HCT116 (cell line): ENCODE results near the gene REPS1. TPM values are rescaled to one million over a fixed set of nuclear protein-coding genes. Genes with fewer than 3 reads are reported as not detected.

ENCODE experiments used
- ATAC-seq: fragments of 200-7000 bp; cut with Tn5 transposase; 2 replicates; pipeline ENCODE4 v1.9.1; 2020; ENCODE audit warnings: mild to moderate bottlenecking, moderate library complexity
- BruUV-seq: library from RNA; stranded (reverse); fragments of 400-500 nt; replicated peaks from 2 replicates; lab custom pipeline; 2021; lab: Mats Ljungman, UMichigan
- CTCF ChIA-PET: fragments of 300-600 bp; sonication (Branson Sonifier 250); formaldehyde crosslinking; loops from one replicate; lab custom pipeline; 2021; ENCODE audit warnings: antibody characterized with exemption; lab: Charles Lee
- POLR2A ChIA-PET: fragments of 300-600, 350-600 bp; sonication (Branson Sonifier 250); formaldehyde crosslinking; loops from one replicate; lab custom pipeline; 2021; ENCODE audit warnings: antibody characterized with exemption; lab: Charles Lee
- RAD21 ChIA-PET, 2 experiments: fragments of 300-600 bp; sonication (Branson Sonifier 250); formaldehyde crosslinking; loops; one replicate each; lab custom pipeline; 2023; ENCODE audit warnings: low total read pairs in 2 of 2; ENCODE audit not compliant: uncharacterized antibody in 2 of 2, unreplicated experiment in 2 of 2, low non-redundant PET in 1 of 2; lab: Charles Lee
- DNase-seq: peaks from one replicate; pipeline ENCODE4 v3.0.0-alpha.2; 2010; ENCODE audit warnings: low read depth, low spot score
- H2AFZ ChIP-seq: fragments of 200-600 bp; shearing (Covaris generic), sonication (generic); 2 replicates; pipeline ENCODE4 v1.6.1; 2017; ENCODE audit warnings: low read depth, mixed run types, mixed read lengths, antibody characterized with exemption, low read length; ENCODE audit not compliant: poor library complexity, severe bottlenecking
- H3K27ac ChIP-seq: 2 replicates; pipeline ENCODE4 v1.5.1; 2012; ENCODE audit warnings: low read depth, low read length
- H3K27me3 ChIP-seq: fragments of 200-600 bp; sonication (generic); 2 replicates; pipeline ENCODE4 v1.6.1; 2016; ENCODE audit warnings: mixed run types, low read length, mixed read lengths; ENCODE audit not compliant: insufficient read depth
- H3K36me3 ChIP-seq, 2 experiments: fragments of 200-500 bp in 1 of 2; fragments of 200-600 bp in 1 of 2; sonication (Bioruptor generic) in 1 of 2; sonication (generic) in 1 of 2; 2 replicates each; pipeline versions ENCODE4 v1.5.1 to v1.6.1; 2014 to 2016; ENCODE audit warnings: low read length in 2 of 2, inconsistent platforms in 1 of 2, mixed read lengths in 1 of 2, mixed run types in 1 of 2; ENCODE audit not compliant: insufficient read depth in 2 of 2, control insufficient read depth in 1 of 2
- H3K4me1 ChIP-seq, 2 experiments: fragments of 200-600 bp in 1 of 2; sonication (generic) in 1 of 2; 2 replicates each; pipeline versions ENCODE4 v1.5.1 to v1.6.1; 2012 to 2017; ENCODE audit warnings: low read length in 2 of 2, inconsistent platforms in 1 of 2, mild to moderate bottlenecking in 1 of 2, mixed read lengths in 1 of 2, mixed run types in 1 of 2, moderate library complexity in 1 of 2; ENCODE audit not compliant: insufficient read depth in 2 of 2, control insufficient read depth in 1 of 2
- H3K4me2 ChIP-seq: fragments of 200-600 bp; sonication (generic); 2 replicates; pipeline ENCODE4 v1.6.1; 2017; ENCODE audit warnings: mixed run types, low read length, mixed read lengths
- H3K4me3 ChIP-seq, 2 experiments: fragments of 200-600 bp in 1 of 2; sonication (generic) in 1 of 2; replicated peaks in 1 of 2; 2 replicates each; pipeline ENCODE4 v1.5.1; 2011 to 2016; ENCODE audit warnings: low read length in 2 of 2, control low read depth in 1 of 2, low read depth in 1 of 2, mild to moderate bottlenecking in 1 of 2, mixed read lengths in 1 of 2, mixed run types in 1 of 2
- H3K79me2 ChIP-seq: fragments of 200-600 bp; sonication (generic); 2 replicates; pipeline ENCODE4 v1.6.1; 2017; ENCODE audit warnings: mild to moderate bottlenecking, mixed run types, low read length, moderate library complexity, mixed read lengths; ENCODE audit not compliant: insufficient read depth
- H3K9ac ChIP-seq: fragments of 200-600 bp; sonication (generic); 2 replicates; pipeline ENCODE4 v1.6.1; 2016; ENCODE audit warnings: low read length, mixed read lengths
- H3K9me2 ChIP-seq: fragments of 200-600 bp; sonication (generic), shearing (Covaris generic); 2 replicates; pipeline ENCODE4 v1.6.1; 2017; ENCODE audit warnings: mixed run types, mild to moderate bottlenecking, moderate library complexity; ENCODE audit not compliant: insufficient read depth
- H3K9me3 ChIP-seq, 2 experiments: fragments of 200-500 bp in 1 of 2; fragments of 200-600 bp in 1 of 2; sonication (Bioruptor generic) in 1 of 2; sonication (generic) in 1 of 2; 2 replicates each; pipeline ENCODE4 v1.6.1; 2014 to 2017; ENCODE audit warnings: low read length in 2 of 2, mixed read lengths in 2 of 2, inconsistent platforms in 1 of 2, low read depth in 1 of 2, mild to moderate bottlenecking in 1 of 2, mixed run types in 1 of 2, moderate library complexity in 1 of 2; ENCODE audit not compliant: control insufficient read depth in 1 of 2, insufficient read depth in 1 of 2
- H4K20me1 ChIP-seq: fragments of 200-600 bp; sonication (generic), shearing (Covaris generic); 2 replicates; pipeline ENCODE4 v1.6.1; 2017; ENCODE audit warnings: mixed run types, mild to moderate bottlenecking, moderate library complexity; ENCODE audit not compliant: insufficient read depth
- CTCF ChIP-seq, 3 experiments: fragments of 200-600 bp in 1 of 3; sonication (generic) in 1 of 3; IDR thresholded peaks in 2 of 3; conservative IDR thresholded peaks in 1 of 3; 2 replicates each; pipeline ENCODE4 v1.5.1; 2012 to 2017; ENCODE audit warnings: low read depth in 2 of 3, low read length in 2 of 3, antibody characterized with exemption in 1 of 3, borderline replicate concordance in 1 of 3, control low read depth in 1 of 3, mild to moderate bottlenecking in 1 of 3, mixed read lengths in 1 of 3, mixed run types in 1 of 3, moderate library complexity in 1 of 3; ENCODE audit not compliant: insufficient read depth in 1 of 3
- EGR1 ChIP-seq: IDR thresholded peaks from 2 replicates; pipeline ENCODE4 v1.6.1; 2012; ENCODE audit warnings: low read depth
- EZH2phosphoT487 ChIP-seq: fragments of 200-600 bp; IDR thresholded peaks from 2 replicates; pipeline ENCODE4 v1.6.1; 2018; ENCODE audit warnings: antibody characterized with exemption, borderline replicate concordance
- FOSL1 ChIP-seq: IDR thresholded peaks from 2 replicates; pipeline ENCODE4 v1.6.1; 2012; ENCODE audit warnings: low read depth
- JUND ChIP-seq: IDR thresholded peaks from 2 replicates; pipeline ENCODE4 v1.6.1; 2012
- POLR2A ChIP-seq: IDR thresholded peaks from 2 replicates; pipeline ENCODE4 v1.7.0; 2011; ENCODE audit warnings: borderline replicate concordance; ENCODE audit not compliant: insufficient read depth, insufficient read length; ENCODE audit errors: extremely low read depth
- POLR2AphosphoS5 ChIP-seq: IDR thresholded peaks from 2 replicates; pipeline ENCODE4 v1.6.1; 2011; ENCODE audit warnings: mild to moderate bottlenecking, low read depth, low read length, moderate library complexity
- SIN3A ChIP-seq: IDR thresholded peaks from 2 replicates; pipeline ENCODE4 v1.6.1; 2012; ENCODE audit warnings: low read depth
- SRF ChIP-seq: IDR thresholded peaks from 2 replicates; pipeline ENCODE4 v1.6.1; 2012; ENCODE audit warnings: low read depth
- ZBTB33 ChIP-seq: IDR thresholded peaks from 2 replicates; pipeline ENCODE4 v1.6.1; 2011; ENCODE audit warnings: mild to moderate bottlenecking, low read length, moderate library complexity; ENCODE audit not compliant: insufficient replicate concordance; ENCODE audit errors: extremely low read depth
- ZNF274 ChIP-seq: fragments of 200-500 bp; sonication (Bioruptor generic); IDR thresholded peaks from 2 replicates; pipeline ENCODE4 v1.6.1; 2014; ENCODE audit warnings: mild to moderate bottlenecking, low read depth, low read length, inconsistent platforms
- intact Hi-C: fragments of 100-400 bp; cut with micrococcal nuclease; formaldehyde crosslinking; loops from 2 replicates; pipeline ENCODE4 v1.10.0; 2022
- total RNA-seq: library from RNA; stranded (reverse); gene quantifications from one replicate; pipeline ENCODE4 v1.2.1, GENCODE V29; 2021; ENCODE audit not compliant: unreplicated experiment
- TF ChIP-seq, protein P1 (sequence below): IDR thresholded peaks from 2 replicates; pipeline ENCODE4 v1.6.1; 2012

Gene REPS1
- total RNA-seq, 1 experiment from 2014 or later = 52.7 TPM

DNA sequence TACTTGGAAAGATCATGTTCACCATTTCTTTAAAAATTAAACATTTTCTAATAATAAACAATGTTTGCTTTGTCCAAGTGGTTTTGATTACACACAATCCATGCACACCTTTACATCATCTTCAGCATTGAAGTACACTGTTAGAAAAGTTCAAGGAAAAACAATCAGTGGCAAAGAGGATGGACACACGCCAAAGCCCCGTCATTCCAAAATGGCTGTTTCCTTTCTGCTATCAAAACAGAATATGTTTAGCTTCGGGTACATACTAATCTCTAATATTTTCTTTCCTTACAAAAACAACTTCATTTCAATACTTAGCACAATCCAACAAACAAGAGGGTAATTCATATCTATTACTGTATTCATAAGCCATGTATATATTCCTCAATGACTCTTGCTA, 24.5 kb downstream of the REPS1 start:
- no peak for DNase-seq
- ChIA-PET POLR2A (no interaction called here), RAD21 (no interaction called here), CTCF (no interaction called here)
- H3K9ac ChIP-seq = no peak overlapping the region
- no TSS peak for BruUV-seq
- H3K4me2 ChIP-seq = no peak overlapping the region
- no peak for TF ChIP-seq EGR1
- no peak for TF ChIP-seq SIN3A
- TF ChIP-seq CTCF (IDR thresholded peaks at IDR 0.05 in 2 of 3, conservative IDR thresholded peaks at IDR 0.05 in 1 of 3; ENCODE audit: borderline replicate concordance in 1 of 3, insufficient read depth in 1 of 3, low read depth in 2 of 3, low read length in 2 of 3) = no peak
- no peak for TF ChIP-seq ZNF274
- TF ChIP-seq POLR2A = no peak
- TF ChIP-seq EZH2phosphoT487 = no peak
- no peak for TF ChIP-seq SRF
- no peak for TF ChIP-seq JUND
- no peak for TF ChIP-seq POLR2AphosphoS5
- TF ChIP-seq, protein P1, sequence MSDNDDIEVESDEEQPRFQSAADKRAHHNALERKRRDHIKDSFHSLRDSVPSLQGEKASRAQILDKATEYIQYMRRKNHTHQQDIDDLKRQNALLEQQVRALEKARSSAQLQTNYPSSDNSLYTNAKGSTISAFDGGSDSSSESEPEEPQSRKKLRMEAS = no peak
- TF ChIP-seq FOSL1 = no peak
- TF ChIP-seq ZBTB33 = no peak
- H3K9me3 ChIP-seq = no peaks in the 10 kb centered on the region
- H3K27ac ChIP-seq = no peak overlapping the region
- H3K36me3 ChIP-seq = no peaks in the 10 kb centered on the region
- H3K4me3 ChIP-seq = no peak overlapping the region
- peaks cover 17% of the 10 kb centered on the region; the same call in 1 of the 2 replicates for H4K20me1 ChIP-seq
- no peak overlapping the region for H2AFZ ChIP-seq
- H3K79me2 ChIP-seq = peaks cover 100% of the 10 kb centered on the region
- H3K4me1 ChIP-seq = no peaks in the 10 kb centered on the region
- no peaks in the 10 kb centered on the region for H3K9me2 ChIP-seq
- ATAC-seq = no peak
- intact Hi-C loops = no loop called here
- no peaks in the 10 kb centered on the region for H3K27me3 ChIP-seq
